HT1080 (cell line): ENCODE data around the gene SNAI1. TPM values are rescaled to one million over a fixed set of nuclear protein-coding genes. Genes with fewer than 3 reads are reported as not detected.
A peak's percentile ranks its signal among the peaks of the same experiment; 100 is the strongest.

Experiments
- DNase-seq: peaks from one replicate; pipeline ENCODE4 v3.0.0-alpha.2; 2015; ENCODE audit warnings: low read depth
- total RNA-seq: library from RNA; depleted of rRNA; stranded (reverse); fragments of >200 nt; shearing (Covaris generic); gene quantifications from 2 replicates; pipeline ENCODE4 v1.2.3, GENCODE V29; 2014

Gene SNAI1
- total RNA-seq, 1 experiment from 2014 or later = 3.2 TPM

- no peak for DNase-seq
Observed at GRCh38 chr20:50012282-50013263, 29.8 kb downstream of the SNAI1 start.

- no peak for DNase-seq
Observed at GRCh38 chr20:50013976-50014375, 31.2 kb downstream of the SNAI1 start.

GRCh38 chr20:50014570-50015562 lies 32.1 kb downstream of the SNAI1 start:
- no peak for DNase-seq

- DNase-seq = no peak
Observed at GRCh38 chr20:50015636-50015992, 32.8 kb downstream of the SNAI1 start.

GRCh38 chr20:50015993-50016770 lies 33.4 kb downstream of the SNAI1 start:
- DNase-seq = no peak

GRCh38 chr20:50017160-50017559 lies 34.4 kb downstream of the SNAI1 start:
- DNase-seq = no peak

GRCh38 chr20:50017576-50018248 lies 34.9 kb downstream of the SNAI1 start:
- no peak for DNase-seq

GRCh38 chr20:50019466-50020256 lies 36.9 kb downstream of the SNAI1 start:
- no peak for DNase-seq

GRCh38 chr20:50020288-50020687 lies 37.5 kb downstream of the SNAI1 start:
- peak; percentile 84 for DNase-seq

- DNase-seq = no peak
Observed at GRCh38 chr20:50022676-50023075, 39.9 kb downstream of the SNAI1 start.

GRCh38 chr20:50023116-50023805 lies 40.5 kb downstream of the SNAI1 start:
- DNase-seq = no peak

- no peak for DNase-seq
Observed at GRCh38 chr20:50026746-50027575, 44.2 kb downstream of the SNAI1 start.

GRCh38 chr20:50027611-50028105 lies 44.9 kb downstream of the SNAI1 start:
- DNase-seq = peak; percentile 79

- DNase-seq = no peak
Observed at GRCh38 chr20:50029083-50029696, 46.4 kb downstream of the SNAI1 start.

GRCh38 chr20:50029697-50030461 lies 47.1 kb downstream of the SNAI1 start:
- peak; percentile 88 for DNase-seq

GRCh38 chr20:50032955-50033666 lies 50.3 kb downstream of the SNAI1 start:
- no peak for DNase-seq
